Hepatocyte (in vitro differentiated cells): ENCODE data around the gene CLECL1. TPM values are rescaled to one million over a fixed set of nuclear protein-coding genes. Genes with fewer than 3 reads are reported as not detected.
"Not testable (repeated sequence)": the region's sequence is repeated elsewhere in the genome, so short reads cannot be mapped to it uniquely, and the experiment has no call there.

ENCODE experiments used
- DNase-seq: peaks from one replicate; pipeline ENCODE4 v3.0.0-alpha.2; 2016; ENCODE audit warnings: low spot score
- H2AFZ ChIP-seq: fragments of 200-600 bp; sonication (generic); 2 replicates; pipeline ENCODE4 v1.6.0; 2016; ENCODE audit warnings: antibody characterized with exemption, mild to moderate bottlenecking
- H3K27ac ChIP-seq: fragments of 200-600 bp; sonication (generic); 2 replicates; pipeline ENCODE4 v1.5.1; 2016; ENCODE audit warnings: mild to moderate bottlenecking
- H3K27me3 ChIP-seq: fragments of 200-600 bp; sonication (generic); 2 replicates; pipeline ENCODE4 v1.6.1; 2016
- H3K36me3 ChIP-seq: fragments of 200-600 bp; sonication (generic); replicated peaks from 2 replicates; pipeline ENCODE4 v1.5.1; 2016; ENCODE audit warnings: low read depth; ENCODE audit not compliant: insufficient read depth
- H3K4me1 ChIP-seq: fragments of 200-600 bp; sonication (generic); 2 replicates; pipeline ENCODE4 v1.5.1; 2016; ENCODE audit warnings: mild to moderate bottlenecking, moderate library complexity; ENCODE audit not compliant: insufficient read depth
- H3K4me2 ChIP-seq: fragments of 200-600 bp; sonication (generic); 2 replicates; pipeline ENCODE4 v1.6.0; 2016
- H3K4me3 ChIP-seq: fragments of 200-600 bp; sonication (generic); 2 replicates; pipeline ENCODE4 v1.5.1; 2016; ENCODE audit warnings: mild to moderate bottlenecking
- H3K79me2 ChIP-seq: fragments of 200-600 bp; sonication (generic); 2 replicates; pipeline ENCODE4 v1.6.0; 2017; ENCODE audit warnings: mild to moderate bottlenecking
- H3K9me2 ChIP-seq: fragments of 200-600 bp; sonication (generic); replicated peaks from 2 replicates; pipeline ENCODE4 v1.6.0; 2017; ENCODE audit warnings: mild to moderate bottlenecking; ENCODE audit not compliant: insufficient read depth
- H3K9me3 ChIP-seq: fragments of 200-600 bp; sonication (generic); 2 replicates; pipeline ENCODE4 v1.5.1; 2016; ENCODE audit warnings: low read depth, mild to moderate bottlenecking
- H4K20me1 ChIP-seq: fragments of 200-600 bp; sonication (generic); 2 replicates; pipeline ENCODE4 v1.6.0; 2016; ENCODE audit warnings: mild to moderate bottlenecking; ENCODE audit not compliant: insufficient read depth, poor library complexity, severe bottlenecking
- CTCF ChIP-seq: fragments of 200-600 bp; sonication (generic); IDR thresholded peaks from 2 replicates; pipeline ENCODE4 v1.5.1; 2016; ENCODE audit warnings: antibody characterized with exemption, mild to moderate bottlenecking; ENCODE audit not compliant: poor library complexity
- EZH2 ChIP-seq: fragments of 200-600 bp; sonication (generic); IDR thresholded peaks from 2 replicates; pipeline ENCODE4 v1.6.1; 2016; ENCODE audit warnings: antibody characterized with exemption, mild to moderate bottlenecking, borderline replicate concordance
- EZH2phosphoT487 ChIP-seq: fragments of 200-600 bp; sonication (generic); IDR thresholded peaks from one replicate; pipeline ENCODE4 v1.6.1; 2018; ENCODE audit warnings: antibody characterized with exemption, mild to moderate bottlenecking, low read depth, moderate library complexity; ENCODE audit not compliant: unreplicated experiment, severe bottlenecking
- WGBS: methylation state at CpG from one replicate; pipeline ENCODE4 v1.1.6; 2016; ENCODE audit warnings: low lambda C conversion rate; ENCODE audit errors: missing lambda C conversion rate; 5-methylcytosine and 5-hydroxymethylcytosine counted together
- polyA plus RNA-seq: library from polyadenylated mRNA; unstranded; fragments of >200 nt; fragmentation: Nextera tagmentation; extraction: Ambion mirVana; gene quantifications from 2 replicates; pipeline ENCODE4 v1.2.1, GENCODE V29; 2016
- total RNA-seq: library from RNA; depleted of rRNA; stranded (reverse); fragments of >200 nt; gene quantifications from 2 replicates; pipeline ENCODE4 v1.2.3, GENCODE V29; 2014

CLECL1 gene
- total and polyA plus RNA-seq, 2 experiments from 2014 or later, result not detected

GRCh38 chr12:9706086-9706685, 26.7 kb downstream of the CLECL1 start:
- Histone ChIP-seq H3K27ac (no peak overlapping the region), H3K4me2 (no peak overlapping the region), H3K36me3 (no peaks in the 10 kb centered on the region), H4K20me1 (no peaks in the 10 kb centered on the region), H2AFZ (no peak overlapping the region), H3K79me2 (no peaks in the 10 kb centered on the region), H3K4me3 (no peak overlapping the region), H3K4me1 (no peaks in the 10 kb centered on the region), H3K9me3 (no peaks in the 10 kb centered on the region), H3K9me2 (no peaks in the 10 kb centered on the region), H3K27me3 (no peaks in the 10 kb centered on the region)
- TF ChIP-seq CTCF (no peak), EZH2phosphoT487 (no peak), EZH2 (no peak)
- no peak for DNase-seq

GRCh38 chr12:9704561-9704960, 28.3 kb downstream of the CLECL1 start:
- H3K27ac ChIP-seq, H3K9me3 ChIP-seq, DNase-seq, H3K4me3 ChIP-seq, H2AFZ ChIP-seq, H3K27me3 ChIP-seq, H3K9me2 ChIP-seq, H3K4me2 ChIP-seq, H4K20me1 ChIP-seq, H3K79me2 ChIP-seq, H3K4me1 ChIP-seq, H3K36me3 ChIP-seq: not testable (repeated sequence)
- WGBS, result 91% methylated on average over 5 of the region's 5 CpGs

- no peak for DNase-seq
- no peaks in the 10 kb centered on the region for H3K79me2 ChIP-seq
- no peak overlapping the region for H3K27ac ChIP-seq
- H4K20me1 ChIP-seq, result no peaks in the 10 kb centered on the region
- no peak overlapping the region for H2AFZ ChIP-seq
- no peak overlapping the region for H3K4me2 ChIP-seq
- H3K4me3 ChIP-seq, result no peak overlapping the region
- 97% methylated on average over 3 of the region's 3 CpGs for WGBS
- H3K36me3 ChIP-seq, result no peaks in the 10 kb centered on the region
- H3K27me3 ChIP-seq, result no peaks in the 10 kb centered on the region
- H3K4me1 ChIP-seq, result no peaks in the 10 kb centered on the region
- TF ChIP-seq EZH2phosphoT487, result no peak
- H3K9me3 ChIP-seq, result no peaks in the 10 kb centered on the region
- no peaks in the 10 kb centered on the region for H3K9me2 ChIP-seq
Observed at GRCh38 chr12:9702255-9702654, 30.6 kb downstream of the CLECL1 start.

GRCh38 chr12:9701380-9702154, 31.3 kb downstream of the CLECL1 start:
- no peak for DNase-seq
- no peaks in the 10 kb centered on the region for H3K9me2 ChIP-seq
- no peaks in the 10 kb centered on the region for H3K4me1 ChIP-seq
- no peak overlapping the region for H3K4me3 ChIP-seq
- H3K9me3 ChIP-seq, result no peaks in the 10 kb centered on the region
- H3K36me3 ChIP-seq, result no peaks in the 10 kb centered on the region
- no peaks in the 10 kb centered on the region for H4K20me1 ChIP-seq
- no peaks in the 10 kb centered on the region for H3K79me2 ChIP-seq
- no peak overlapping the region for H3K4me2 ChIP-seq
- TF ChIP-seq CTCF (no peak), EZH2phosphoT487 (no peak), EZH2 (no peak)
- no peak overlapping the region for H3K27ac ChIP-seq
- no peaks in the 10 kb centered on the region for H3K27me3 ChIP-seq
- WGBS, result 96% methylated on average over 1 of the region's 1 CpG
- no peak overlapping the region for H2AFZ ChIP-seq
